Large intestine (tissue), 3 donors: ENCODE results near the gene MAD1L1. TPM values are rescaled to one million over a fixed set of nuclear protein-coding genes. Genes with fewer than 3 reads are reported as not detected.
"Not testable (repeated sequence)": the region's sequence is repeated elsewhere in the genome, so short reads cannot be mapped to it uniquely, and the experiment has no call there.

Source experiments
- DNase-seq, 2 donors: peaks; one replicate each; pipeline versions ENCODE4 v3.0.0 to v3.0.0-alpha.2; 2013
- H3K27ac ChIP-seq: one replicate; pipeline ENCODE4 v1.5.1; 2013; ENCODE audit warnings: low read length
- H3K27me3 ChIP-seq: 2 replicates; pipeline ENCODE4 v1.6.1; 2013; ENCODE audit warnings: low read length; ENCODE audit not compliant: control insufficient read depth, insufficient read depth
- H3K36me3 ChIP-seq: 2 replicates; pipeline ENCODE4 v1.6.1; 2013; ENCODE audit warnings: low read length; ENCODE audit not compliant: control insufficient read depth, insufficient read depth
- H3K4me1 ChIP-seq: one replicate; pipeline ENCODE4 v1.6.1; 2013; ENCODE audit warnings: low read length; ENCODE audit not compliant: control insufficient read depth, insufficient read depth
- H3K4me3 ChIP-seq: one replicate; pipeline ENCODE4 v1.5.1; 2013; ENCODE audit warnings: low read length
- H3K9me3 ChIP-seq: one replicate; pipeline ENCODE4 v1.6.1; 2013; ENCODE audit warnings: mild to moderate bottlenecking, low read depth, low read length, moderate library complexity; ENCODE audit not compliant: control insufficient read depth
- WGBS: methylation state at CpG from one replicate; pipeline ENCODE4 v1.1.5; 2013; ENCODE audit warnings: low lambda C conversion rate; ENCODE audit not compliant: insufficient coverage; 5-methylcytosine and 5-hydroxymethylcytosine counted together
- polyA plus RNA-seq: library from polyadenylated mRNA; unstranded; fragments of 120-200 nt; gene quantifications from one replicate; pipeline ENCODE4 v1.2.1, GENCODE V29; 2013

MAD1L1 gene
- polyA plus RNA-seq, 1 donor = 15.1 TPM

DNA sequence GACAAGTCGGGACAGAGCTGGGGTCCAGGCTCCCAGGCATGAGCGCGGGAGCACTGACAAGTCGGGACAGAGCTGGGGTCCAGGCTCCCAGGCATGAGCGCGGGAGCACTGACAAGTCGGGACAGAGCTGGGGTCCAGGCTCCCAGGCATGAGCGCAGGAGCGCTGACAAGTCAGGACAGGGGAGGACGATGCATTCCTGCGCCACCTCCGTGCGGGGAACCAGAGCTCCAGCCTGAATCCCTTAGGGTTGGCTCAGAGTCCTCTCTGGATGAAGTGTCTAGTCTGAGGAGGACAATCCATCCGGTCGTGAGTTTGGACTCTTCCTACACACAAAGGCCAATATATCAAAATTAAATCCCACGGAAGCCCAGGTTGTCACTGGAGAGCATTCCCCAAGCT, 196.5 kb downstream of the MAD1L1 start:
- WGBS = no CpG with 5 or more reads among the region's 16 CpGs
- not testable (repeated sequence) for H3K27me3 ChIP-seq, H3K27ac ChIP-seq, H3K4me1 ChIP-seq, H3K4me3 ChIP-seq, H3K36me3 ChIP-seq, DNase-seq, H3K9me3 ChIP-seq

DNA sequence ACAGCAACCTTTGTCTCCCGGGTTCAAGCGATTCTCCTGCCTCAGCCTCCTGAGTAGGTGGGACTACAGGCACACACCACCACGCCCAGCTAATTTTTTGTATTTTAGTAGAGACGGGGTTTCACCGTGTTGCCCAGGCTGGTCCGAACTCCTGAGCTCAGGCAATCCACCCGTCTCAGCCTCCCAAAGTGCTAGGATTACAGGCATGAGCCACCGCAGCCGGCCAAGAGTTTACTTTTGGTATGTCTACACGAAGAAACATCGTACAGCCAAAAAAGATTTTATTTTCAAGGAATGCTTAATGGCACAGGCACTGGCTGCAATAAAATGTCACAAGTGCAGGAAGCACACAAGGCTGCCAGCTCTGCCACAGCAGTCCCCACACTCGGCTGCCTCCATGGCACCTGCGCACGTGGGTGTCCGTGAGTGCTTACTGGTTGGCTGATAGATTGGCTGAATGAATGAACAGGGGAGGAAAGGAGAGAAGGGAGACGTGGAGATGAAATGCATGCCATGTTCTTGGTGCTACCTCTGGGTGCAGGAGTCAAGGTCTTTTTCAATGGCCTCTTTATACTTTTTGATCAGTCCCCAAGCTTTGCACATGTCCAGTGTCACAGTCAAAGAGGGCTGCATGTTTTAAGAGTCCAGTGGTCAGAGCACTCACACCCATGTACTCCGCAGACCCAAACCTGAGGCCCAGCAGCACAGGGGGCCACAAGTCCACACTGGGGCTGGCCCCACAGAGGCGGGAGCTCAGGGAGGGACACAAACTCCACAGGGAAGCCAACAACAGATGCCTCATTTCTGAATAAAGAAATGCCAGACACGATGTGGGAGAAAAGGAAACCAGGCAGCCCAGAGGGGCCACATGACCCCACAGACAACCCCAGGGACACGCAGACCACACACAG, 198.2 kb downstream of the MAD1L1 start:
- no peaks in the 10 kb centered on the region for H3K27me3 ChIP-seq
- H3K27ac ChIP-seq = no peak overlapping the region
- H3K9me3 ChIP-seq = peaks cover 10% of the 10 kb centered on the region
- no peak for DNase-seq
- no peaks in the 10 kb centered on the region for H3K36me3 ChIP-seq
- no peak overlapping the region for H3K4me3 ChIP-seq
- WGBS = no CpG with 5 or more reads among the region's 20 CpGs
- H3K4me1 ChIP-seq = no peaks in the 10 kb centered on the region

DNA sequence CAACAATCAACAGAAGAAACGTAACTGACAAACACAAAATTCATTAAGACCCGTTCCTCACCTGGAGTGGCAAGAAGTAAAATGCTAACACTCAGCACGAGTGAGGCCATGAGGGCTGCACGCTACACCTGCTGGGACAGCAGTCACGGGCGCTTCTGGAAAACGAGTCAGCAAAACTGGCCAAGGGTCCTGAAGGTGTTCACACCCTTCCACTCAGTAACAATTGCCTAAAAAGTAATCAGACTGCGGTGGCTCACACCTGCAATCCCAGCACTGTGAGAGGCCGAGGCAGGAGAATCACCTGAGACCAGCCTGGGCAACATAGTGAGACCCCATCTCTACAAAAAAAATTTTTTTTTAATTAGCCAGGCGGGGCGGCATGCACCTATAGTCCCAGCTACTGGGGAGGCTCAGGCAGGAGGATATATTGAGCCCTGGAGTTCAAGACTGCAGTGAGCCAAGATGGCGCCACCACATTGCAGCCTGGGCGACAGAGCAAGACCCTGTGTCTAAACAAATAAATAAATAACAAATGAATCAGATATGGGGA, 199.1 kb downstream of the MAD1L1 start:
- no peak for DNase-seq
- no peaks in the 10 kb centered on the region for H3K27me3 ChIP-seq

DNA sequence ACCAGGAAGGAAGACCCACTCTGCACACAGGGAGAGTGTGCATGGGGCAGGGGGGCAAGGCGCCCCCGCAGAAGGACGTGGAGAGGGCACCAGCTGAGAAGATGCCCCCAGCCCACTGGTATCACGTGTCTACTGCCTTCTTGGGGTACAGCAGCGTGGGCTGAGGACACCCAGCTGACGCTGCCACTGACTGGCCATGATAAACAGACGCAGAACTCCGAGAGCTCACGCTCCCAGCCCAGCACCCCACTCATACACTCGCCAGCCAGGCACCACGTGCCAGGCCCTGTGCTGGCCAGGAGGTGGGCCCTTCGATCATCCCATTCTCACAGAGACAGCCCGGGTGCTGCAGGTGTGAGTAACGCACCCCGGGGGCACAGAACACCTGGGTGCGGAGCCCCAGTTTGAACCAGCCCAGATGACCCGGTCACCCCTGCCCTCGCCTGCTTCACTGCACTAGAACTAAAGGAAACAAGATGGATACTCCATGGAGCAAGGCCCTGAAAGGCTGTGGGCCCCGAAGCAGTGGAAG, 199.8 kb downstream of the MAD1L1 start:
- no peaks in the 10 kb centered on the region for H3K36me3 ChIP-seq
- no peaks in the 10 kb centered on the region for H3K4me1 ChIP-seq
- DNase-seq = no peak
- no peak overlapping the region for H3K27ac ChIP-seq
- WGBS = no CpG with 5 or more reads among the region's 19 CpGs
- no peak overlapping the region for H3K4me3 ChIP-seq
- peaks cover 22% of the 10 kb centered on the region for H3K9me3 ChIP-seq
- no peaks in the 10 kb centered on the region for H3K27me3 ChIP-seq

More for the DNA sequence above, 199.1 kb downstream of the MAD1L1 start:
- WGBS = no CpG with 5 or more reads among the region's 13 CpGs
- no peak overlapping the region for H3K4me3 ChIP-seq
- H3K27ac ChIP-seq = no peak overlapping the region
- peaks cover 17% of the 10 kb centered on the region for H3K9me3 ChIP-seq
- H3K36me3 ChIP-seq = no peaks in the 10 kb centered on the region
- no peaks in the 10 kb centered on the region for H3K4me1 ChIP-seq

DNA sequence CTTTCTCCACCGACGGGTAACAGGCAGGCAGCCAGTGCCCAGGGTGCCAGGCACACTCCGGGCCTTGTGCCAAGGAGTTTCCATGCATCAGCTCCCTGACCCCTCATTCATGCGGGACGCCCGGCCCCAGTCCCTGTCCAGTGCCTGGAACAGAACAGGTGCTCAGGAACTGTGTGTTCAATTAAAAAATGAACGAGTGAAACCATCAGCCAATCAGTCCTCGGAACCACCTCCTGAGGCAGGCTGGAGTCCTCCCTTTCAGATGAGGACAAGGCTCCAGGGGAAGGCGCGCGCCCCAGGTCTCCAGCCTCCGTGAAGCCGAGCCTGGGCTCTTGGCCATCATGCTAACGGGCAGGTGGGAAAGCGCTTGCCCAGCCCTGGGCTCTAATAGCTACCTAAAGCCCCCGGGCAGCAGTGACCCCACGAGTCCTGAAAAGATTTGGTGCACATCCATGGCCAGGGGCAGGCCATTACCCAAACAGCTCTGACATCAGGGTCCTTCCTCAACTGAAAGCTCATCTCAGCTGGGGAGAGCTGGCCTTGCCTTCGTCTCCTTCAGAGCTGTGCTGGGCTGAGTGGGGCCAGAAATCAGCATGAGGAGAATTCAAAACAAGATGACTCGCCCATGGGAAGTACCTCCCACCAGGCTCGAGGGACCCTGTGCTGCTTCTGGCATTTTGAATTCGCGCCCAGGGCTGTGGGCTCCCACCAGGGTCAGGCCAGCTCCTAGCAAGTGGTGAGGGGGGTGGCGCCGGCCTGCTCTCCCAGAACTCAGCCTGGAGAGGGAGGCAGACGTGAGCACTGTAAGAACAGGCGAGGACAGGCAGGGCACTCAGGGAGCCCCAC, 200.5 kb downstream of the MAD1L1 start:
- no peak overlapping the region for H3K27ac ChIP-seq
- DNase-seq = no peak
- H3K4me3 ChIP-seq = no peak overlapping the region
- no peaks in the 10 kb centered on the region for H3K4me1 ChIP-seq
- WGBS = no CpG with 5 or more reads among the region's 26 CpGs
- peaks cover 22% of the 10 kb centered on the region for H3K9me3 ChIP-seq
- H3K36me3 ChIP-seq = no peaks in the 10 kb centered on the region
- H3K27me3 ChIP-seq = no peaks in the 10 kb centered on the region

DNA sequence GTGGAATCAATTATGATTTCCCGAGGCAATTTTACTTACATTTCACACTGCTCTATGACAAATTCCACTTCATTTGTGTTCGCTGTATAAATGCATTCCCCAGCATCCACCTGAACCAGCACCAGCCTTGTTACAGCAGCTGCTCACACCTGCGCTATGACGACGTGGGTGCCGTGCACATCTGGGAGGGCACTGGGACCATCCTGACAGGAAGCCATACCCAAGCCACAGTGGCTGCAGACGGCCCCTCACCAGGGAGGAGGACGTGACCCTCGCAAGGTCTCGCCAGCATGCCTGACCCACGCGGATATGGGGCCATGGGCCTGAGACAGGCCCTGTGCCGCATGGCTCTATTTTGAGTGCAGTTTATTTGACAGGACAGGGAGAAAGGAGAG, 201.3 kb downstream of the MAD1L1 start:
- Histone ChIP-seq H3K27ac (no peak overlapping the region), H3K27me3 (no peaks in the 10 kb centered on the region), H3K4me3 (no peak overlapping the region), H3K9me3 (peaks cover 22% of the 10 kb centered on the region), H3K36me3 (no peaks in the 10 kb centered on the region), H3K4me1 (no peaks in the 10 kb centered on the region)
- WGBS = no CpG with 5 or more reads among the region's 13 CpGs
- no peak for DNase-seq

DNA sequence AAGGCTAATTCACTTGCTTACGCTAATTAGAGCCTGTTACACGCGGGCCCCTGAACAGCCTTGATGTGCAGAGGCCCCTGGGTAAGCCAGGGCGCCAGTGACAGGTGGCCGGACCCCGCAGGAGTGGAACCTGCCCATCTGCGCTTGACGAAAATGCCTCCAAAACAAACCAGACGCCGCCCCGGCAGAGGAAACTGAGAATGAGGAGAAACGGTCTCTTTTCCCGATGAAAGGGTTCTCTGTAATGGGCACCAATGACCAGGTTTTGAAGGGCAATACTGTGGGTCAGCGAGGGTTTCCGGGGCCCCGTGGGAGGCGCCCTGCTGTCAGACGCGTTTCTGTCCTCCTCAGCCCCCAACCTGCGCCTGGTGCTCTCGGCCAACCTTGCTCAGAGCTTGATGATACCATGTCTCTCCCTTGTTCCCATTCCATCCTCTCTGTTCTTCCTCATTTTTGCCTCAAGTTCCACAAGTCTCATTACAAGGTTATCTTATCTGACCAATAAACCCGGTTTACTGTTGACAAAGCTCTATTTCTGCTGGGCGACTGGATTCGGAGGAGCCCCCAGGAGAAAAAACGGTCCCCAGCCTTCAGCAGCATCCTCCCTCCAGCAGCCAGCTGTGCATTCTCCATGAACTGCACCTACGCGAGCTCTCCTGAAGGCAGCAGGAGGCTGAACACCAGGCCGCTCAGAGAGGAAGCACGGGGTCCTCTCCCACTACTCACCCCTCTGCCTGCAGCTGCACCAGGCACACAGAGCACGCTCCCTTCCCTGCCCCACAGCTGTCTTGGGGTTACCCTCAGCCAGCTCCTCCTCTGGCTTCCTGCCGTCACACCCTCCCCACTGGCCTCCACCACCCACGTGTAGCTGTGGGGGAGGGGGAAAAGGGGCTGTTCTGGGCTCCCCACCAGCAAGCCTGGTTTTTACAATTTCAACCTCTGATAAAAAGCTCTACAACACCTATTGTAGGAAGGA, 202.0 kb downstream of the MAD1L1 start:
- no peaks in the 10 kb centered on the region for H3K36me3 ChIP-seq
- no peak for DNase-seq
- no peaks in the 10 kb centered on the region for H3K27me3 ChIP-seq
- H3K4me3 ChIP-seq = no peak overlapping the region
- no peaks in the 10 kb centered on the region for H3K4me1 ChIP-seq
- no peak overlapping the region for H3K27ac ChIP-seq
- peaks cover 22% of the 10 kb centered on the region for H3K9me3 ChIP-seq
- no CpG with 5 or more reads among the region's 32 CpGs for WGBS

DNA sequence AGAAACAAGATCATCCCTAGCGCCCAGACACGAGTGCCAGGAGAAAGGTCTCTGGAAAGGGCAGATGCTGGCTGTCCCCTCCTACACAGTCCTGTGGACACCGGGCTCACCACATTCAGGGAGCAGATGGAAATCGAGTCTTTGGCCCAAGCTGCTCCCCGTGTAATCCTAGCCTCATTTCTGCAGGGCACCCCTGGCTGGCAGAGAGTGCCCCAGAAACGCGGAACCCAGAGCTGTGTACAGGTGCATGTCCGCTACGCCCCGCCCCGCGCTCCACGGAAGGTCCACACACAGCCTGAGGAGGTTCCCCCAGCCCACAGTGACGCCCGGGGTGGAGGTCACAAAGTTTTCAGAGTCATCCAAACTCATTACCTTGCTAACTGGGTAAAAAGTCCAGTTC, 202.8 kb downstream of the MAD1L1 start:
- Histone ChIP-seq H3K9me3 (peaks cover 26% of the 10 kb centered on the region), H3K4me3 (no peak overlapping the region), H3K36me3 (no peaks in the 10 kb centered on the region), H3K27me3 (no peaks in the 10 kb centered on the region), H3K27ac (no peak overlapping the region), H3K4me1 (no peaks in the 10 kb centered on the region)
- no peak for DNase-seq
- no CpG with 5 or more reads among the region's 15 CpGs for WGBS

DNA sequence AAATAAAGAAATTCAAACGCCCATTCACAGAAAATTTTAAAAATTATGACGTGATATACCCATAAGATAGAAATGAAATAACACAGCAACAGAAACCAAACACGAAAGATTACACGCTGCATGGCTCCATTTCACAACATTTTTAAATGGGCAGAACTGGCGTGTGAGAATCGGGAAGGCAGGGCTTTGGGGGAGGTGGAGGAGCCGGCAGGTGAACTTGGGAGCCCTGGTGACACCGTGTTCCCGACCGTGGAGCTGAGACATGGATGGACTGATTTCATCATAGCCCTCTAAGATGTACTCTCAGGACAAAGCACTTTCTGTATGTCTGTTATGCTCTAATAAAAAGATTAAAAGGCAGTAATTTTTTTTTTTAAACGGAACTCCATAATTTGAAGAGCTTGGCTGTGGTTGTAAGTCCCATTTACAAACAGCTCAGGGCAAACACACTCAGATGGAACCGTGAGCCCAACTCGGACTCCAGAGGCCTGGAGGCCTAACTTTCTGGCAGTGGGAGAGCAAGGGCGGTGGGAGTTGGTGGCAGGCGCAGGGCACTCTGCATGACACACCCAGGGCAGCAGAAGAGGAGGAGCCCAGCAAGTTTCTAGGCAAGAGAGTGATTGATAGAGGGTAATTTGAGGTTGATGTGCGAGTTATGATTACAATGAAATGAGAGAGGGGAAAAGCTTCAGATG, 203.4 kb downstream of the MAD1L1 start:
- no peaks in the 10 kb centered on the region for H3K36me3 ChIP-seq
- no peak overlapping the region for H3K27ac ChIP-seq
- H3K4me3 ChIP-seq = no peak overlapping the region
- 96% methylated on average over 2 of the region's 16 CpGs for WGBS
- no peaks in the 10 kb centered on the region for H3K27me3 ChIP-seq
- no peaks in the 10 kb centered on the region for H3K4me1 ChIP-seq
- peaks cover 29% of the 10 kb centered on the region for H3K9me3 ChIP-seq
- no peak for DNase-seq
